IMR-90 (cell line): ENCODE results near the gene RGS19. TPM values are rescaled to one million over a fixed set of nuclear protein-coding genes. Genes with fewer than 3 reads are reported as not detected.

Experiments
- ATAC-seq: fragments of 200-7000 bp; cut with Tn5 transposase; 2 replicates; pipeline ENCODE4 v1.9.1; 2020; ENCODE audit warnings: low read depth, mild to moderate bottlenecking, moderate library complexity
- BruUV-seq: library from RNA; stranded (reverse); fragments of 400-500 nt; replicated peaks from 2 replicates; lab custom pipeline; 2021; lab: Mats Ljungman, UMichigan
- CTCF ChIA-PET: fragments of 300-600 bp; formaldehyde crosslinking; extraction: SDS; loops from one replicate; lab custom pipeline; 2021; ENCODE audit warnings: antibody characterized with exemption; lab: Yijun Ruan, JAX
- POLR2A ChIA-PET: fragments of 300-600 bp; sonication (Branson Sonifier 250); formaldehyde crosslinking; loops from one replicate; lab custom pipeline; 2022; ENCODE audit warnings: antibody characterized with exemption; ENCODE audit not compliant: unreplicated experiment; lab: Charles Lee
- DNase-seq: peaks from one replicate; pipeline ENCODE4 v3.0.0; 2013
- H2AFZ ChIP-seq: replicated peaks from 2 replicates; pipeline ENCODE3; 2013; ENCODE audit warnings: low read length, mild to moderate bottlenecking; ENCODE audit not compliant: poor library complexity
- H2AK5ac ChIP-seq: 2 replicates; pipeline ENCODE4 v1.6.1; 2013; ENCODE audit warnings: low read depth, low read length, inconsistent platforms
- H2AK9ac ChIP-seq: replicated peaks from 2 replicates; pipeline ENCODE3; 2013; ENCODE audit warnings: mild to moderate bottlenecking, low read depth, low read length, moderate library complexity; ENCODE audit not compliant: poor library complexity
- H2BK120ac ChIP-seq: 2 replicates; pipeline ENCODE4 v1.6.1; 2013; ENCODE audit warnings: low read depth, low read length, inconsistent platforms
- H2BK15ac ChIP-seq: 3 replicates; pipeline ENCODE4 v1.6.1; 2013; ENCODE audit warnings: low read depth, low read length, inconsistent platforms
- H2BK20ac ChIP-seq: 2 replicates; pipeline ENCODE4 v1.6.1; 2013; ENCODE audit warnings: low read depth, mild to moderate bottlenecking, inconsistent platforms, low read length, moderate library complexity
- H2BK5ac ChIP-seq: 2 replicates; pipeline ENCODE4 v1.6.1; 2013; ENCODE audit warnings: mild to moderate bottlenecking, low read depth, low read length, inconsistent platforms; ENCODE audit not compliant: poor library complexity, severe bottlenecking
- H3K14ac ChIP-seq: replicated peaks from 2 replicates; pipeline ENCODE4 v1.6.1; 2013; ENCODE audit warnings: low read depth, low read length, inconsistent platforms
- H3K18ac ChIP-seq: 2 replicates; pipeline ENCODE4 v1.6.1; 2013; ENCODE audit warnings: low read depth, low read length, control low read depth
- H3K23ac ChIP-seq: 2 replicates; pipeline ENCODE4 v1.6.1; 2013; ENCODE audit warnings: low read depth, low read length, inconsistent platforms
- H3K27ac ChIP-seq: 2 replicates; pipeline ENCODE4 v1.5.1; 2013; ENCODE audit warnings: mild to moderate bottlenecking, control low read depth, low read length; ENCODE audit not compliant: insufficient read depth
- H3K27me3 ChIP-seq: 2 replicates; pipeline ENCODE4 v1.6.1; 2013; ENCODE audit warnings: low read length; ENCODE audit not compliant: control insufficient read depth, insufficient read depth
- H3K36me3 ChIP-seq: 2 replicates; pipeline ENCODE4 v1.6.1; 2013; ENCODE audit warnings: low read length, mixed read lengths; ENCODE audit not compliant: control insufficient read depth, insufficient read depth
- H3K4ac ChIP-seq: 2 replicates; pipeline ENCODE4 v1.6.1; 2013; ENCODE audit warnings: low read depth, low read length, inconsistent platforms
- H3K4me1 ChIP-seq: 2 replicates; pipeline ENCODE4 v1.6.1; 2013; ENCODE audit warnings: low read length, mixed read lengths; ENCODE audit not compliant: control insufficient read depth, insufficient read depth
- H3K4me2 ChIP-seq: 2 replicates; pipeline ENCODE4 v1.6.1; 2013; ENCODE audit warnings: low read depth, mild to moderate bottlenecking, control low read depth, low read length, moderate library complexity
- H3K4me3 ChIP-seq: 2 replicates; pipeline ENCODE4 v1.5.1; 2013; ENCODE audit warnings: low read depth, mild to moderate bottlenecking, control low read depth, low read length, moderate library complexity; ENCODE audit not compliant: insufficient read depth
- H3K56ac ChIP-seq: 2 replicates; pipeline ENCODE4 v1.6.1; 2013; ENCODE audit warnings: low read length, inconsistent platforms; ENCODE audit not compliant: insufficient read depth; ENCODE audit errors: extremely low read depth
- H3K79me1 ChIP-seq, 2 experiments: 2 replicates each; pipeline ENCODE4 v1.6.1; 2013; ENCODE audit warnings: low read length in 2 of 2, inconsistent platforms in 1 of 2, low read depth in 1 of 2
- H3K9ac ChIP-seq: 2 replicates; pipeline ENCODE4 v1.6.1; 2013; ENCODE audit warnings: low read depth, low read length, control low read depth
- H3K9me1 ChIP-seq: 2 replicates; pipeline ENCODE4 v1.6.1; 2013; ENCODE audit warnings: low read length, inconsistent platforms; ENCODE audit not compliant: insufficient read depth
- H3K9me3 ChIP-seq: 2 replicates; pipeline ENCODE4 v1.6.1; 2013; ENCODE audit warnings: low read length; ENCODE audit not compliant: control insufficient read depth, insufficient read depth
- H4K20me1 ChIP-seq: 2 replicates; pipeline ENCODE4 v1.6.1; 2013; ENCODE audit warnings: low read length, inconsistent platforms; ENCODE audit not compliant: insufficient read depth
- H4K5ac ChIP-seq: 2 replicates; pipeline ENCODE4 v1.6.1; 2013; ENCODE audit warnings: mild to moderate bottlenecking, low read depth, low read length, control low read depth
- H4K8ac ChIP-seq, 2 experiments: 2 replicates each; pipeline ENCODE4 v1.6.1; 2013; ENCODE audit warnings: low read depth in 2 of 2, low read length in 2 of 2, control low read depth in 1 of 2, inconsistent platforms in 1 of 2
- H4K91ac ChIP-seq: 2 replicates; pipeline ENCODE4 v1.6.1; 2013; ENCODE audit warnings: low read depth, low read length, inconsistent platforms; ENCODE audit not compliant: insufficient read depth
- CEBPB ChIP-seq: IDR thresholded peaks from 2 replicates; pipeline ENCODE4 v1.6.1; 2012; ENCODE audit warnings: low read depth, low read length, improper control_type of control experiment
- CHD1 ChIP-seq: IDR thresholded peaks from 2 replicates; pipeline ENCODE4 v1.6.1; 2012; ENCODE audit warnings: low read depth, low read length, improper control_type of control experiment
- FOS ChIP-seq: fragments of 150-350 bp; IDR thresholded peaks from 2 replicates; pipeline ENCODE4 v1.6.1; 2016; ENCODE audit warnings: low read depth, low read length
- MAZ ChIP-seq: IDR thresholded peaks from 2 replicates; pipeline ENCODE4 v1.6.1; 2012; ENCODE audit warnings: low read depth, mild to moderate bottlenecking, low read length, improper control_type of control experiment, moderate library complexity, borderline replicate concordance
- NFE2L2 ChIP-seq: fragments of 150-350 bp; IDR thresholded peaks from 2 replicates; pipeline ENCODE4 v1.6.1; 2016; ENCODE audit warnings: low read depth, mild to moderate bottlenecking, low read length
- RFX5 ChIP-seq: IDR thresholded peaks from 2 replicates; pipeline ENCODE4 v1.8.0; 2012; ENCODE audit warnings: low read depth, mild to moderate bottlenecking, low read length, moderate library complexity
- SMC3 ChIP-seq: fragments of 150-350 bp; IDR thresholded peaks from 2 replicates; pipeline ENCODE4 v1.6.1; 2016; ENCODE audit warnings: low read depth, mild to moderate bottlenecking, antibody characterized with exemption, low read length, moderate library complexity
- WGBS, 2 experiments: methylation state at CpG; one replicate each; pipeline versions ENCODE4 v1.1.5 to v1.1.7; 2013; ENCODE audit warnings: missing lambda C conversion rate in 2 of 2; ENCODE audit not compliant: insufficient read length in 1 of 2; ENCODE audit errors: extremely low coverage in 2 of 2; 5-methylcytosine and 5-hydroxymethylcytosine counted together
- dilution Hi-C: fragments of 300-500 bp; cut with HindIII; formaldehyde crosslinking; loops from one replicate; pipeline ENCODE4 v1.14.3; 2018; ENCODE audit warnings: low sequenced_read_pairs; ENCODE audit not compliant: unreplicated experiment
- in situ Hi-C: fragments of 300-500 bp; cut with MboI; formaldehyde crosslinking; loops from 3 replicates; pipeline ENCODE4 v1.14.3; 2019; ENCODE audit warnings: low sequenced_read_pairs, inconsistent platforms, mixed read lengths
- intact Hi-C: fragments of 100-400 bp; cut with micrococcal nuclease; formaldehyde crosslinking; loops from 2 replicates; pipeline ENCODE4 v1.10.0; 2022
- polyA plus RNA-seq, 3 experiments: library from polyadenylated mRNA; depleted of rRNA; stranded (reverse); fragments of >200 nt; gene quantifications; 2 replicates each; pipeline ENCODE4 v1.2.3, GENCODE V29; 2012; ENCODE audit warnings: low replicate concordance in 1 of 3
- total RNA-seq: library from RNA; depleted of rRNA; stranded (reverse); fragments of >200 nt; gene quantifications from 2 replicates; pipeline ENCODE4 v1.2.3, GENCODE V29; 2012
- TF ChIP-seq, protein P1 (sequence below): conservative IDR thresholded peaks from 2 replicates; pipeline ENCODE4 v1.5.1; 2012; ENCODE audit warnings: mild to moderate bottlenecking, low read depth, low read length, improper control_type of control experiment
- TF ChIP-seq, protein P2 (sequence below): fragments of 150-350 bp; IDR thresholded peaks from 2 replicates; pipeline ENCODE4 v1.6.1; 2016; ENCODE audit warnings: low read depth, mild to moderate bottlenecking, low read length, moderate library complexity, borderline replicate concordance
- TF ChIP-seq, protein P3 (sequence below): fragments of 150-350 bp; IDR thresholded peaks from 2 replicates; pipeline ENCODE4 v1.6.1; 2017; ENCODE audit warnings: mild to moderate bottlenecking, antibody characterized with exemption, low read length, low read depth

Gene RGS19
- total and polyA plus RNA-seq, 2 of the 4 experiments (the other 2 are of a cell fraction), result 7.7 to 17.5 TPM

DNA sequence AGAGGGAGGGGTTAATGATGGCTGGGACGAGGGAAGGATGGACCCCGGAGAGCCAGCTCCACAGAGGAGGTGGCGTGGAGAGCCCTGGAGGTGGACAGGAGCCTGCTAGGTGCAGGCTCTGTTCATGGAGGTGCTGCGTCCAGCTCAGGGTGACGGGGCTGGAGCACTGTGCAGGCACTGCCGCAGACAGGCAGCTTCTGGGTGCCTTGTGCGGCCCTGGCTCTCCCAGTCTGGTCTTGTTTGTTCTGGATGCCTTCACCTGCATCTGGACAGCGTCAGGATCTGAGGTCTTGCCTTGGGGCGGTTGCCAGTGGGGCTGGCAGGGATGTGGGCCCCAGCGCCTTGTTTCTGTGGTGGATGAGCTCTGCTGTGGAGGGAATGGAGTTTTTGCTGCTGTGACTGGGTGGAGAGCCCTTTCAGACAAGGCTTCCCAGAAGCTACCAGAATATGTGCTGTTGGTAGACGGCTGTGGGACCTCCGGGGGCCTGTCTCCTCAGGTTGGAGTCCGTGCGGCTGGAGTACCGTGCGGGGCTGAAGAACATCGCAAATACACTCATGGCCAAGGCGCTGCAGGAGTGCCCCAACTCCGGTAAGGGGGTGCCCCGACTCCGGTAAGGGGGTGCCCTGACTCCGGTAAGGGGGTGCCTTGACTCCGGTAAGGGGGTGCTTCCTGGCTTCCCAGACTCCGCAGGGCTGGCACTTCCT lies 51.2 kb downstream of the RGS19 start:
- WGBS, 2 experiments, result 92% methylated on average over 16 of the region's 24 CpGs; no CpG with 5 or more reads in 1 of the 2 experiments
- in situ Hi-C loops, result no loop called here
- Histone ChIP-seq H3K4ac (no peak overlapping the region), H2BK20ac (no peak overlapping the region), H3K9me1 (no peaks in the 10 kb centered on the region), H3K27ac (no peak overlapping the region), H3K18ac (no peak overlapping the region), H3K4me2 (no peak overlapping the region), H3K36me3 (peaks cover 78% of the 10 kb centered on the region), H3K79me1 (peaks cover 0 to 3% of the 10 kb centered on the region in 2 experiments; a peak in 2 of 4 replicates), H3K9me3 (no peaks in the 10 kb centered on the region), H3K9ac (no peak overlapping the region), H2BK120ac (no peak overlapping the region), H4K20me1 (peaks cover 3% of the 10 kb centered on the region; the same call in 1 of the 2 replicates), H3K56ac (no peak overlapping the region), H3K4me3 (no peak overlapping the region), H2AK9ac (no peak overlapping the region), H4K8ac (no peak overlapping the region), H4K5ac (no peak overlapping the region), H2BK5ac (no peak overlapping the region), H2AFZ (no peak overlapping the region), H3K4me1 (no peaks in the 10 kb centered on the region), H3K14ac (no peak overlapping the region), H2AK5ac (no peak overlapping the region), H4K91ac (no peak overlapping the region), H3K27me3 (no peaks in the 10 kb centered on the region), H2BK15ac (no peak overlapping the region), H3K23ac (no peak overlapping the region)
- ChIA-PET POLR2A (no interaction called here), CTCF (interaction anchor here (1.1 kb wide), 1 partner anchor 10 kb away, joined by 3 read pairs; no protein-coding TSS in a partner anchor)
- no TSS peak for BruUV-seq
- ATAC-seq (no peak), DNase-seq (no peak)
- intact Hi-C loops, result no loop called here
- TF ChIP-seq, protein P1, sequence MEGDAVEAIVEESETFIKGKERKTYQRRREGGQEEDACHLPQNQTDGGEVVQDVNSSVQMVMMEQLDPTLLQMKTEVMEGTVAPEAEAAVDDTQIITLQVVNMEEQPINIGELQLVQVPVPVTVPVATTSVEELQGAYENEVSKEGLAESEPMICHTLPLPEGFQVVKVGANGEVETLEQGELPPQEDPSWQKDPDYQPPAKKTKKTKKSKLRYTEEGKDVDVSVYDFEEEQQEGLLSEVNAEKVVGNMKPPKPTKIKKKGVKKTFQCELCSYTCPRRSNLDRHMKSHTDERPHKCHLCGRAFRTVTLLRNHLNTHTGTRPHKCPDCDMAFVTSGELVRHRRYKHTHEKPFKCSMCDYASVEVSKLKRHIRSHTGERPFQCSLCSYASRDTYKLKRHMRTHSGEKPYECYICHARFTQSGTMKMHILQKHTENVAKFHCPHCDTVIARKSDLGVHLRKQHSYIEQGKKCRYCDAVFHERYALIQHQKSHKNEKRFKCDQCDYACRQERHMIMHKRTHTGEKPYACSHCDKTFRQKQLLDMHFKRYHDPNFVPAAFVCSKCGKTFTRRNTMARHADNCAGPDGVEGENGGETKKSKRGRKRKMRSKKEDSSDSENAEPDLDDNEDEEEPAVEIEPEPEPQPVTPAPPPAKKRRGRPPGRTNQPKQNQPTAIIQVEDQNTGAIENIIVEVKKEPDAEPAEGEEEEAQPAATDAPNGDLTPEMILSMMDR, result no peak
- TF ChIP-seq FOS (no peak), CEBPB (no peak), RFX5 (no peak), MAZ (no peak), NFE2L2 (no peak), CHD1 (no peak), SMC3 (no peak)
- TF ChIP-seq, protein P2, sequence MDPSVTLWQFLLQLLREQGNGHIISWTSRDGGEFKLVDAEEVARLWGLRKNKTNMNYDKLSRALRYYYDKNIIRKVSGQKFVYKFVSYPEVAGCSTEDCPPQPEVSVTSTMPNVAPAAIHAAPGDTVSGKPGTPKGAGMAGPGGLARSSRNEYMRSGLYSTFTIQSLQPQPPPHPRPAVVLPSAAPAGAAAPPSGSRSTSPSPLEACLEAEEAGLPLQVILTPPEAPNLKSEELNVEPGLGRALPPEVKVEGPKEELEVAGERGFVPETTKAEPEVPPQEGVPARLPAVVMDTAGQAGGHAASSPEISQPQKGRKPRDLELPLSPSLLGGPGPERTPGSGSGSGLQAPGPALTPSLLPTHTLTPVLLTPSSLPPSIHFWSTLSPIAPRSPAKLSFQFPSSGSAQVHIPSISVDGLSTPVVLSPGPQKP, result no peak
- TF ChIP-seq, protein P3, sequence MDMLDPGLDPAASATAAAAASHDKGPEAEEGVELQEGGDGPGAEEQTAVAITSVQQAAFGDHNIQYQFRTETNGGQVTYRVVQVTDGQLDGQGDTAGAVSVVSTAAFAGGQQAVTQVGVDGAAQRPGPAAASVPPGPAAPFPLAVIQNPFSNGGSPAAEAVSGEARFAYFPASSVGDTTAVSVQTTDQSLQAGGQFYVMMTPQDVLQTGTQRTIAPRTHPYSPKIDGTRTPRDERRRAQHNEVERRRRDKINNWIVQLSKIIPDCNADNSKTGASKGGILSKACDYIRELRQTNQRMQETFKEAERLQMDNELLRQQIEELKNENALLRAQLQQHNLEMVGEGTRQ, result no peak
- dilution Hi-C loops, result no loop called here
